Cerebellar nuclear complex (tissue), 1 donor: ENCODE data around the gene AICDA.

ENCODE experiments used
- DNase-seq, 2 experiments: peaks; one replicate each; lab custom pipeline; 2025; lab: John Stamatoyannopoulos, UW

AICDA gene

DNA sequence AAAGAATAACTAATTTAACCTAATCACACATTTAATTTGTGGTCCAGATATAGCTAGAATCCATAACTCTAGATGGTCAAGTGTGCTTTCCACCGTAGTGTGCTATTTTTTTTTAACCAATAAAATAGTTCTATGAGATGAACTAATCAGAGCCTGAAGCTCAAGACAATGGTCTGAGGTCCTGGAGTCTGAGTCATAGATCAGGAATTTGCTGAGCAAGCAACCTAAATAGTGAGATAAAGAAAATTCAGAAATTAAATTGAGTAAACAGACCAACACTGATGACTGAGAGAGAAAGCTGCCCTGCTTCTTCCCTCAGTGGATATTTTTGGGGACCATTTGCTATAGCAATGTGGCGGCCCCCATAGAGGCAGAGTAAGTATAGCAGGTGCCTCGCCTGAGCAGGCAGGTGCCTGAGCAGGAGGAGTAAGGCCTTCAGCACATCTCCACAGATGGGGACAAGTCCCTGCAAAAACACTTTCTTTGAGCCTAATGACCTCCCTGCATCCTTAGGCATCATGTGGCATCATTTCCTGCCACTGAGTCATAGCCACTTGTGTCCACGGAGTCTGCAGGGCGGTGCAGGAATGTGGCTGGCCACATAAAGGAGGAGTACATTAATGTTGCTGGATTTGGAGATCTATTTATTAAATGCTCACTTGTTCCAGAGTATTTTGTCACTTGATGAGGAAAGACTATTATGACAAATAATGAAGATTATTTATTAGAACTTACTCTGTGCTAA, 58.0 kb downstream of the AICDA start:
- no peak for DNase-seq

DNA sequence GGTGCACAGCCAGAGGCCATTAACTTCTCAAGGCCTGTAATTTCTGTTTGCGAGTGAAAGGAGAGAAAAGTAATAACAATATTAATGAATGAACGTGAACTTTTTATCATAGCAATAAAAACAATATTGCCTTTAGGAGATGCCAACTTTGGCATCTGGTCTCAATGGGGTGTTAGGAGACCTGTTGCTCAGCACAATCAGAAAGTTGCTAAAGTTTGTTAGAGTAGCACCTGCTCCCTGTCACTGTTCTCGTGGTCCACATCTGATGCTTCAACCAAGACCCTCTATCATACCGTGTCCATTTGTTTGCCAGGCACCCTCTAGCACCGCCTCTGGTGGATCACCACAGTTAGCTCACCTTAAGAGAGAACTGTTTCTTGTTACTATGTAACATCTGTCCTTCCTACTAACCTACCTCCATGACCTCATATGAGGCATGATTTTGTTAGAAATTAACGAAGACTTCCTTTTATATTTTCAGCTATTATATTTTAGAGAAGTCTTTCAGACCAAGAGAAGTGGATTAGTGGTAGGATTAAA, 59.5 kb downstream of the AICDA start:
- no peak for DNase-seq
